GM04504 (cell line): ENCODE measurements around the gene RPL27A.

Experiments used
- DNase-seq: peaks from one replicate; pipeline ENCODE4 v3.0.0-alpha.2; 2012; ENCODE audit warnings: low read depth

RPL27A gene

DNA sequence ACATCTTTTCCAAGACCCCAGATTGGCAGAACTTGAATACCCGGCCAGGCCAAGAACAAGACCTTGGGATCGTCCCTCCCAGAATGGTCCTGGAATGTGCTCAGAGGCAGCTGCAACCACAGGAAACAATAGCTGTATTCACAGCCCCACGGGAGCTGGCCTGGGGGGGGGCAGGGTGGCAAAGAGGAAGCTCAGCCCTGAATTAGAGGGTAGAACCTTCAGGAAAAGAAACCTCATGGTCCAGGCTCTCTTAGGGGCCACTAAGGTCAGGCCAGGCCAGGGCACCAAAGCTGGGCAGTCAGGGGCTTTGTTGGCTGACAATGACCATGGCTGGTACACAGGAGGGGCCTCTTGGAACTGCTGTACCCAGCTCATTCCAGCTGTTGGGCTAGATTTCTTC, 17.3 kb downstream of the RPL27A start:
- DNase-seq = no peak

GRCh38 chr11:8701891-8702597, 19.5 kb downstream of the RPL27A start:
- no peak for DNase-seq

DNA sequence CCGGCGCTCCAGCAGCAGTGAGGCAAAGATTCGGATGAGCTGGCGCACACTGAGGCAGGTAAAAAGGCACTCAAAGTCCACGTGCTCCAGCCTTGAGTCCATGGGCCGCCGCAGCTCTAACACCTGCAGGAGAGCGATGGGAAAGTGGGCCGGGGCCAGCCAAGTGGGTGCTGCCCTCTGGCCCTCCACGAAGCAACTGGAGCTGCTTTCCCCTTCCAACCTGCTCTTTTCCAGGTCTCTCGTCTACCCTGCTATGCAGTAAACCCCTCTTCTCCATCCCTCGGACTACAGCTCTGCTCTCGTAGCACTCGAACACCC, 20.0 kb downstream of the RPL27A start:
- DNase-seq = no peak

DNA sequence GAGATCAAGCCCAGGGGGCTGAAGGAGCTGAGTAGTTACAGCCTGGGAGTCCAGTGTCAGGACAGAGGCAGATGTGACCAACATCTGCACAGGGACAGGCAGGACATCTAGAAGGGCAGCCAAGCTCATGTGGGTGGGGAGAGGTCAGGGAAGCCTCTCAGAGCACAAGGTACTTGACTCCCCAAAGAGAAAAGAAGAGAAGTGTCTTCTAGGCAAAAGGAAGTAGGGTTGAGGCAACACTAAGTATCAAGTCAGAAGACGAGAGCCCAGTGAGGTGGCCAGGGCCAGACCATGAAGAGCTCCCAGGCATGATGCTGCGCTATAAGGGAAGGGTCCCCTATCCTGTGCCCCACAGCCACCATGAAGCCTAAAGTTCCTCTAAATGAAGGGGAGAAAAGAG, 21.5 kb downstream of the RPL27A start:
- no peak for DNase-seq

- no peak for DNase-seq
These were observed 22.6 kb downstream of the RPL27A start for GRCh38 chr11:8705146-8705545.

DNA sequence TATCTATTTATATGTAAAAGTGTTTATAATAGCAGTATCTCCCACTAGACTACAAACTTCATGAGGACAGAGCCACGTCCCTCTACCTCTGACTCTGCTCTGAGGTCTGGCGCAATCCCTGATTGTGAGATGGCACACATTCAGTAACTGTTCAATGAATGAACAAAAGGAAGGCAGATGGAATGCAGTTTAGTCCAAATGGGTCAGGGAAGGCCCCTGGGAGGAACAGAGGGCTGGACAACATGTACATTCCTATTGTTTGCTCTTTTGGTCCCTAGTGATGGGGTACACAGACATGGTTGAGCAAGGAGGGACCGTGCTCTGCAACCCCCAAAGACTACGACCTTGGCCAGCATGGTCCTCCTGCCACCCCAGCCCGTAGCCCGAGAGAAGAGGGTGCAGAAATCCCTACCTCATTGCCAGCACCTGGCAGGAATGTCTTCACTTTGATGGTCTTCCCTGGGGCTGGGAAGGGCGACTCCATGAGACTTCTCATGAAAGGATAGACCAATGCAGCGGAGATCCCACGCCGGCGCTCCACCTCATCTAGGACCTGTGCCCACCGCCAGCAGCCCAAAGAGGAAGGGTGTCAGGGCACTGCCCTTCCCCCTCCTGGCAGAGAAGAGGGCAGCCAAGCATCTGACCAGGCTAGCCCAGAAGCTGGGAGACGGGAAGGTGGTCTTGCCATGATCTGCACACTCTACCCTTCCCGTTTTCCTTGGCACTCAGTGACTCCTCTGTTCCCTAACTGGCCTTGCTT, 24.3 kb downstream of the RPL27A start:
- no peak for DNase-seq

- DNase-seq = no peak
These were observed 25.1 kb downstream of the RPL27A start for GRCh38 chr11:8707541-8708191.

- peak; percentile 88 for DNase-seq
These were observed 26.5 kb downstream of the RPL27A start for GRCh38 chr11:8709002-8709672.

- no peak for DNase-seq
These were observed 27.2 kb downstream of the RPL27A start for GRCh38 chr11:8709777-8710176.

DNA sequence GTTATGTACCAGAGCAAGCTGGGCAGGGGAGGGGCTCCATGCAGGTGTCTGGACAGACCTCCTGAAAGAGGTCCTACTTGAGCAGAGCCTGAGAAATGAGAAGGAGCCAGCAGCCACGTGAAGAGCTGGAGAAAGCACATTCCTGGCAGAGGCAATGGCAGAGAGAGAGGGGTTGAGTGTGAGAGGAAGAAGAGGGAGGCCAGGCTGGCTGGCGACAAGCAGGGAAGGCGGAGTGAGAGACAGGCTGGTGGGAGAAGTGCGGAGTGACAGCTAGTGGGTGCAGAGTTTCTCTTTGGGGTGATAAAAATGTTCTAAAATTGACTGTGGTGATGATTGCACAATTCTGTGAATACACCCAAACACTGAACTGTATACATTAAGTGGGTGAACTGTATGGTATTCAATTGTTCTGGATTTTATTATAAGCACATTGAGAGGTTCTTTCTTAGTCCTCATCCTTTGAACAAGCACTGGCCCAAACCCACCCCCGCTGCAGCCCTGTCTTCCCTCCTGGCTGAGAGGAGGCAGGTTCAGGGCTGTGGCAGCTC, 29.4 kb downstream of the RPL27A start:
- DNase-seq = no peak

DNA sequence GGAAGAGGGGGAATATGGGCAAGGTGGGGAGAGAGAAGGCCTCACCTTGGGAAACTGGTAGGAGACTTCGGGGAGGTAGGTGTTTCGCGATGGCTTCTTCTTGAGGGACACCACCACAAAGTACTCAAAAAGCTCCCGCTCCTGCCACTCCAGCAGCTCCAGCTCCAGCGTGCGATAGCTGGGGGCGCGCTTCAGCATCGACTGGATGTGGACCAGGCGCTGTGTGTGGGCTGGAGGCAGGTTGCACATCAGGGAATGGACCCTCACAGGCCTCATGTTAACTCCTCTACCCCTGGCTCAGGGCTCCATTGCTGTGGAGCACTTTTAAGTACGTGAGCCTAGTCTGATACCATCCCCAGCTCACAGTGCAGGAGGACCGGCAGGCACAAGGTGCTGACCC, 29.9 kb downstream of the RPL27A start:
- DNase-seq = no peak

- DNase-seq = no peak
These were observed 31.3 kb downstream of the RPL27A start for GRCh38 chr11:8713760-8714454.

DNA sequence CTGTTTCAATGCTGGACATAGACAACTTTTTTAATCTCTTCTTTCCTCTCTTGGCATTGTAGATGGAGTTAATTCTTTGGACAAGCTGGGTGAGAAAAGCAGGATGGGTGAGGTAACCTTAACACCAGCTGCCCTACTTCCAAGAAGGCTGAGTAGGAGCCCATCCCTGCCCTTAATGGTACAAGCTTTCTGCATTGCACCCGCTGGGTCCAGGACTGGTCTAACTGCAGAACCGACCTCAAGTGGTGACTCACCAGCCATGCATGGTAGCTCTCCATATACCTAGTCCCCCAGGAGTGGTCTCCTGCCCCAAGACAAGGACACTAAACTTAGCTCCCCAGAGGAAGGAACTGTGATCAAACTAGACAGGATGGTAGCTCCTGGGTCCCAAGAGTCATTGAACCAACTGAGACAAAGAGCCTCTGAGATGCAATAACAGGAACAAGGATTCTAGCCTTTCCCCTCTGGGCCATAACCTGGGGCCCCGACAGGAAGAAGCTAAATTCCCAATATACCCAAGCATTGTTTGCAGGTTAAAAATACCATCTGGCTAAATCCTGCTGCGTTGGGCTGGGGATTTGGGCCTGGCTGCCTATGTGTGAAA, 32.1 kb downstream of the RPL27A start:
- no peak for DNase-seq

- no peak for DNase-seq
These were observed 32.9 kb downstream of the RPL27A start for GRCh38 chr11:8715501-8715900.

DNA sequence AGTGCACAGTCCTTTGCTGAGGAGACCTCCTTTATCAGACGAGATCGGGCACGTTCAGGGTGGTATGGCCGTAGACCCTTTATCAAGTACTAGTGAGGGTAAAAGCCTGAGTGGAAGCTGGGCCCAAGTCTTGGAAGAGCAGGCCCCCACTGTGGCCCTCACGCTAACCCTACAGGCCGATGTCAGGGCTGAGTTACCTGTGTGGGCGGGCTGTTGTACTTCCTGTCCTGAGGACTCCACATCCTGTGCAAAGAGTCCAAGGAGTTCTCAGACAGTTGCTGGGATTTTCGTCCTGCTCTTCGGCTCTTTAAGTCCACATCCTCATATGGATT, 34.9 kb downstream of the RPL27A start:
- no peak for DNase-seq

- no peak for DNase-seq
These were observed 35.5 kb downstream of the RPL27A start for GRCh38 chr11:8717876-8718753.

- peak; percentile 94 for DNase-seq
These were observed 36.6 kb downstream of the RPL27A start for GRCh38 chr11:8719211-8719649.

GRCh38 chr11:8719721-8720120, 37.1 kb downstream of the RPL27A start:
- DNase-seq = no peak

DNA sequence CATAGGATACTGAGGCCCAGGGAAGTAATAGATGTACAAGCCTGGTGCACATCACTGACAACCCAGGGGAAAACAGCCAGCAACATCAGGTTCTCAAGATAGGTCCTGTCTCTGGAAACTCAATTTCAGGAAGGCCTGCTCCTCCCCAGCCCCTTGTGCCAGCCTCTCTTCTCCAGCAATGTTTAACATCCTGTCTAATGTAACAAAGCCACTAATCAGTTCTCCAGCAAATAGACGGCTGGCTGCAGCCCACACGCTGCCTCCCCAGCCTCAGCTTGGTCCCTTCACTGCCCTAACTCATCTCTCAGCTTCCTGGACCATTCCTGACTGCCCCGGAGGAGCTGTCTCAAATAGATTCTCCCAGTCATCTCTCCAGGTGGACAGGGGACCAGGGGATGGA, 37.8 kb downstream of the RPL27A start:
- no peak for DNase-seq

GRCh38 chr11:8720868-8721608, 38.4 kb downstream of the RPL27A start:
- no peak for DNase-seq
